Mesodermal cell (in vitro differentiated cells): ENCODE measurements around the gene ETHE1.

Experiments
- H3K27ac ChIP-seq: 2 replicates; pipeline ENCODE4 v1.7.0; 2013; ENCODE audit warnings: mild to moderate bottlenecking, low read depth, low read length, moderate library complexity; ENCODE audit not compliant: severe bottlenecking
- H3K36me3 ChIP-seq: 2 replicates; pipeline ENCODE4 v1.7.1; 2013; ENCODE audit warnings: mild to moderate bottlenecking, low read length, moderate library complexity; ENCODE audit not compliant: control insufficient read depth, insufficient read depth
- H3K4me1 ChIP-seq: one replicate; pipeline ENCODE4 v1.7.1; 2013; ENCODE audit warnings: mild to moderate bottlenecking, low read length; ENCODE audit not compliant: insufficient read depth, control insufficient read depth, poor library complexity, severe bottlenecking
- H3K4me3 ChIP-seq: 2 replicates; pipeline ENCODE4 v1.7.0; 2013; ENCODE audit warnings: low read length, control low read depth, mild to moderate bottlenecking; ENCODE audit not compliant: insufficient read depth, poor library complexity, severe bottlenecking; ENCODE audit errors: extremely low read depth
- H3K9me3 ChIP-seq: 2 replicates; pipeline ENCODE4 v1.7.1; 2013; ENCODE audit warnings: mild to moderate bottlenecking, low read length, moderate library complexity; ENCODE audit not compliant: control insufficient read depth
- WGBS, 2 experiments: methylation state at CpG; one replicate each; pipeline ENCODE4 v1.1.5; 2013; ENCODE audit warnings: missing lambda C conversion rate in 2 of 2; ENCODE audit not compliant: insufficient coverage in 2 of 2; 5-methylcytosine and 5-hydroxymethylcytosine counted together

ETHE1 gene

DNA sequence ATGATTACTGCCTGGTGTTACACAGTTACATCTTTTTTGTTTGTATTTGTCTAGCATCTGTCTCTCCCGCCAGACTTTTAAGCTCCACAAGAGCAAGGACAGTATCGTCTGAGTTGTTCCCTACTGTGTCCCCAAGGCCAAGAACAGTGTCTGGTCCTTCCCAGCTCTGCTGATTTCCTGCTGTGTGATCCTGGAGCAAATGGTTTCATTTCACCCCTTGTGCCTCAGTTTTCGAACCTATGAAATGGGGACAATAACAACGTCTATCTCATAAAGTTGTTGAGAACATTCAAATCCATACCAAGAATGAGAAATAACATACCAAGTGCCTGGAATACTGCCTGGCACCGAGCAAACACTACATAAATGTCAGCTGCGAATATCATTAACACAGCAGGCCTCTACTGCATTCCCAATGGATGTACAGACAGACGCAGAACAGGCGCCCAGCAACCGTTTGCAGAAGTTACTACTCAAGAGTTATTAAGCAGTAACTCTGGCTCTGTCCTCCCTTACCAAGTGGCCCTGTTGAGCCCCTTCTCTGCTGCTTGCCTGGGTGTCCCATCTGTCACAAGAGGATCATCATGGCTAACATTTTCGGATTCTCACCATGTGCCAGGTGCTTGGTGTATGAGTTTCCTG lies 36.9 kb upstream of the ETHE1 start:
- WGBS, 2 experiments: 84 to 86% methylated on average over 9 to 10 of the region's 10 CpGs

DNA sequence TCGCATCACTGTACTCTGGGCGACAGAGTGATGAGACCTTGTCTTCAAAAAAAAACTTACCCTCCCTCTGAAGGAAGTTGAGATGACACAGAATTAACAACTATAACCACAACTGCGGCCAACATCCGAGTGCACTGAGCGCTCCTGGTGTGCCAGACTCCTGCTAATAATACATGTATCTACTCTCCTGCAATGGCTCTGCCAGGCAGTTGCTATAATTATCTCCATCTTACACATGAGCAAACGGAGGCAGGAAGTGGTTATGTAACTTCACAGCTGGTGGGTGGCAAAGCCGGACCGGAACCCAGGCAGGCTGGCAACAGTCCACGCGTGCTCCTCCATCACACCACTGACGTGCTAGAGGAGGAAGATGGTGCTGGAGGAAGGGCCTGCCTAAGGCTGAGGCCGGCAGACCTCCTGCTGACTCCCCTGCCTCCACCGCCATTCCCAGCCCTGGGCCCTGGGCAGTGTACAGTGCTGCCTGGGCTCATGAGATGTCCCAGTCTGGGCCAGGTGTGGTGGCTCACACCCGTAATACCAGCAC lies 35.8 kb upstream of the ETHE1 start:
- Histone ChIP-seq H3K36me3 (peaks cover 35% of the 10 kb centered on the region), H3K4me3 (no peak overlapping the region), H3K4me1 (no peaks in the 10 kb centered on the region), H3K27ac (no peak overlapping the region), H3K9me3 (no peaks in the 10 kb centered on the region)
- 96 to 98% methylated on average over 5 to 13 of the region's 14 CpGs for WGBS, 2 experiments

More for the DNA sequence above, 36.9 kb upstream of the ETHE1 start:
- Histone ChIP-seq H3K27ac (no peak overlapping the region), H3K4me3 (no peak overlapping the region), H3K9me3 (no peaks in the 10 kb centered on the region), H3K36me3 (peaks cover 30% of the 10 kb centered on the region), H3K4me1 (no peaks in the 10 kb centered on the region)

DNA sequence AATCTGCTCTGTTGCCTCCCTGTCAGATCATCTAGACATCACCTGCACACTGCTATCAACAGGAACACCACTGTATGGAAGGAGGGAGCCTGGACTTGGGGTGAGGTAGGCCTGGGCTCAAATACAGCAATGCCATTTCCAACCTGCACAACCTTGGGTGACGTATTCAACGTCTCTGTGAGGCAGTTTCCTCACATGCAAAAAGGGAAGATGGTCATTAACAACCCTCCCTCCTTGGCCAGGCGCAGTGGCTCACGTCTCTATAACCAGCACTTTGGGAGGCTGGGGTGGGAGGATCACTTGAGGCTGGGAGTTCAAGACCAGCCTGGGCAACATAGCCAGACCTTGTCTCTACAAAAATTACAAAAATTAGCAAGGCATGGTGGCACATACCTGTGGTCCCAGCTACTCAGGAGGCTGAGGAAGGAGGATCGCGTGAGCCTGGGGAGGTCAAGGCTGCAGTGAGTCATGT lies 35.3 kb upstream of the ETHE1 start:
- no peaks in the 10 kb centered on the region for H3K9me3 ChIP-seq
- H3K4me3 ChIP-seq: no peak overlapping the region
- H3K4me1 ChIP-seq: no peaks in the 10 kb centered on the region
- H3K27ac ChIP-seq: no peak overlapping the region
- H3K36me3 ChIP-seq: peaks cover 39% of the 10 kb centered on the region
- 86 to 100% methylated on average over 4 to 5 of the region's 6 CpGs for whole genome bisulfite sequencing, 2 experiments

DNA sequence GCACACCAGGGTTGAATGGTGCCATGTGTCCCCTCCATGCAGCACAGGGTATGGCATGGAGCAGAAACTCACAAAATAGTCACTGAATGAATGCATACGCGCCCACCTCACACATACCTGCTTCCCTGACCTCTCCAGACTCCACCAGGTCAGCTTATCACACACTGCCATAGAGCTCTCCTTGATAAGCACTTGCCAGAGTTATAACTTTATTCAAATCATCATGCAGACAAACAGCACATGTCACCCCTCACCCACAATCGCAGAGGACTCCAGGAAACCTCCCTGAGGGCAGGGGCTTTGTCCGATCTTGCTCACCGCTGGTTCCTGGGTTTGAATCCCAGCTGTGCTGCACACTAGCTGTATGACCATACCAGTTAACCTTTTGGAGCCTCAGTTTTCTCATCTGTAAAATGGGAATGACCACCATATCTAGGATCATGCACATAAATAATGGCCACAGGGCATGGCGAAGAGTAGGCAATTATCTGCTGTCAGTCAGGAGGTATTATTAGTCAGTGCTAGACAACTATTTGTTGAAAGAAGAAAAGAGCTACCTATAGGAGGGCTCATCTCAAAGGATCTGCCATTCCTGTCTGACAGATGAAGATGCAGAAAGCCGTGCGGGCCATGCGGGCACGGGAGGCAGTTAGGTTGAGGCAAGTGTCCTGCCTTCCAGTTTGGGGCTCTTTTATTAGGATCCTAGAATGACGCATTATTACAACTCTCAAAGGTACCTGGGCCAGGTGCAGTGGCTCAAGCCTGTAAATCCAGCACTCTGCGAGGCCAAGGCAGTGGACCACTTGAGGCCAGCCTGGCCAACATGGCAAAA lies 34.4 kb upstream of the ETHE1 start:
- Histone ChIP-seq H3K4me3 (no peak overlapping the region), H3K9me3 (no peaks in the 10 kb centered on the region), H3K27ac (no peak overlapping the region), H3K36me3 (peaks cover 40% of the 10 kb centered on the region), H3K4me1 (no peaks in the 10 kb centered on the region)
- WGBS, 2 experiments: 93 to 95% methylated on average over 9 to 12 of the region's 12 CpGs

DNA sequence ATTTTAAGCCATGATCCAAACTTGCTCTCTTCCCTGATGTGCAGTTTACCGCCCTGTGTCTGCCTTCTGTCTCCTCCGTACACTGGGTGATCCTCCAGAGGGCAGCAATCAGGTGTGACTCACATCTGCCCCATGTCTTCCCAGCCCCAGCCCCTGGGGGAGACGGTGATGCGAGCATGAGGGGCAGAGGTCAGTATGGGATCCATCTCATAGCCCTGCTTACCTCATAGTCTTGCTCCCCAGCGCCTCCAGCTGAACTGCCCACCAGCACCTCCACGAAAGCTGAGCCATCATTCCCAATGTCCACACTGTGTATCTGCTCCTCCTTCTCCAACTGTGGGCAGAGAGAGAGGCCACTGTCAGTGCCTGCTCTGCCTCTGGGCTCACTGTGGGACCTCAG lies 33.7 kb upstream of the ETHE1 start:
- Histone ChIP-seq H3K9me3 (no peaks in the 10 kb centered on the region), H3K36me3 (peaks cover 45% of the 10 kb centered on the region), H3K4me1 (no peaks in the 10 kb centered on the region), H3K27ac (no peak overlapping the region), H3K4me3 (no peak overlapping the region)
- 89 to 97% methylated on average over 2 to 4 of the region's 6 CpGs for WGBS, 2 experiments

DNA sequence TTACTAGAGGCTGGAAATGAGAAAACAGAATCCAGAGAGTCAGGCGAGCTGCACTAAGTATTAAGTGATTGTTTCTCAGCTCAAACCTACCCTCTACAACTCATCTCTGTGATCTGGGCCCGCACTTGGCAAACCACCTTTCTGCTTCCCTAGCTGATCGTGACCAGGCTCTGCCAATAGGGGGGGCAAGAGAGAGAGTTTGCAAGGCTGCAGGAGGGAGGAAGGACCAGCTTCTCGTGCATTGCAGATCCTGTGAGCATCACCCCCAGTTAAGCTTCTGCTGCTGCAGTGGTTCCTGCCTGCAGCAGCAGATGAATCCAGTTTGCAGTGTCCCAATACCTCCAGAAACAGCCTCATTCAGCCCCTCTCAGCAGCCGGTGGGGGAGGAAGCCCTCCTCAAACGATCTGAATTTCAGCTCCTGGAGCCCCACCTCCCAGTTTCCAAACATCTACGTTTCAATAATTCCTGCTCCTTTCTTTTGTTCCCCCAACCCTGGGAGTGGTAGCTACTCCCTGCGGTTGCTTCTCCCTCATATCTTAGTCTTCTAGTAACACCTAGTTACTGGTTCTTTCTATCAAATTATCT lies 28.3 kb upstream of the ETHE1 start:
- Histone ChIP-seq H3K4me1 (no peaks in the 10 kb centered on the region), H3K4me3 (no peak overlapping the region), H3K27ac (no peak overlapping the region), H3K9me3 (no peaks in the 10 kb centered on the region), H3K36me3 (peaks cover 70% of the 10 kb centered on the region)
- 29 to 39% methylated on average over 3 to 6 of the region's 8 CpGs for WGBS, 2 experiments

DNA sequence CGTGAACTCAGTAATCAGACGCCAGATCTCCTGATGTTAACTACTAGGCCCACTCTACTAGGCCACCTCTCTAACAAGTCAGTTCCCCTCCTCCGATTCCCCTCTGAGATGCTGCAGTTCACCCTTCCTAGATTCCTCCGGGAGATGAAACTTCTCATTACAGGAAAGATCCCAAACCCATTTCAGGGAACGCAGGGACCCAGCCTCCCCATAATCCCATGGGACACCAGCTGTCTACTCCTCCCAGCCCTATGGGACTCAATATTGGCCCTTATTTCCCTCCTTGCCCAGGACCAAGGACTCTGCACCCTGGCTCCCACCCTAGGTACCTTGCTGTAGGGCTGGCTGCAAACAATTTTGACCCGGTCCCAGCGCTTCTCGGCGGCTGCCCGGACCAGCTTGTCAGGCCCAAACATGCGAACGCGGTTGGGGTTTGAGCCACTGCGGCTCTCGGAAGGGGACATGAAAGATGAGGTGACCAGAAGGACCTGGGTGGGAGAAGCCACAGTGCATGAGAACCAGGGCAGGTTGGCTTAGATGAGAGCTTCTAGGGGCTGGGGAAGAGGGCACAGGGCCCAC lies 27.4 kb upstream of the ETHE1 start:
- H3K36me3 ChIP-seq: peaks cover 74% of the 10 kb centered on the region
- no peaks in the 10 kb centered on the region for H3K9me3 ChIP-seq
- H3K4me1 ChIP-seq: no peaks in the 10 kb centered on the region
- WGBS, 2 experiments: 95 to 96% methylated on average over 15 of the region's 15 CpGs
- H3K27ac ChIP-seq: no peak overlapping the region
- no peak overlapping the region for H3K4me3 ChIP-seq

DNA sequence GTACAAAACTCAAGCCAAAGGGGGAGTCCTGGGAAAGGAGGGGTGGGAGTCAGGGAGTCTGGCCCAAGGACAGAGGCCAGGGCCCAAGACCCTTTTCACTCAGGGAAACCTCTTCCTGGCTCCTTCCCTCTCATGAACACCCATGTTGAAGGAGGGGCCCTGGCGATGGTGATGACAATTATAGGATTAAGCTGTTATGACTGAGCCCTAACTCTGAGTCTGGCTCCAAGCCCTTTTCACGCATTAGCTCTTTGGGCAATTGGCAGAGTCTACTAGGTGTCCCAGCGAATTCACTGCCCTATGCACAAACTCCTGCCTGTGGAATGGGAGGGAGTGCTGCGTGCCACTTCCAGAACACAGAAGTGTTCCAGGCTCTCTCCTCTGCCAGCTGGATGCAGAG lies 26.7 kb upstream of the ETHE1 start:
- Histone ChIP-seq H3K4me3 (no peak overlapping the region), H3K9me3 (no peaks in the 10 kb centered on the region), H3K36me3 (peaks cover 76% of the 10 kb centered on the region), H3K27ac (no peak overlapping the region), H3K4me1 (no peaks in the 10 kb centered on the region)
- WGBS, 2 experiments: 94 to 95% methylated on average over 4 of the region's 4 CpGs

DNA sequence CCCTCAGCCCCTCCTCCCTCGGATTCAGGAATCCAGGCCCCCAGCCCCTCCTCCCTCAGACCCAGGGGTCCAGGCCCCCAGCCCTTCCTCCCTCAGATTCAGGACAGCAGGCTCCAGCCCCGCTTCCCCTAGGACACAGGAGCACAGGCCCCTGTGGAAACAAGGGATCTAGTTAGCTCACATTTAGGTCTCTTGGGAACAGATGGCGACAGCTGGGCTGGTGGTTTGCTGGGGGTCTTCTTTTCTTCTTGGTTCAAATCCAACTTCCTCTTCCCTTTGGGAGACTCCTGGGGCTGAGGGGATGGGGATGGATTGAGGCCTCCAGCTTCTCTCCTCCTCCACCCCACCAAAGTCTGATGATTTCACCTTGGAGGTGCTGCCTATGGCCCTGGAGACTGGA lies 25.6 kb upstream of the ETHE1 start:
- 100% methylated on average over 1 of the region's 3 CpGs for WGBS, 2 experiments
- Histone ChIP-seq H3K4me3 (no peak overlapping the region), H3K9me3 (no peaks in the 10 kb centered on the region), H3K36me3 (peaks cover 72% of the 10 kb centered on the region), H3K27ac (no peak overlapping the region), H3K4me1 (no peaks in the 10 kb centered on the region)

DNA sequence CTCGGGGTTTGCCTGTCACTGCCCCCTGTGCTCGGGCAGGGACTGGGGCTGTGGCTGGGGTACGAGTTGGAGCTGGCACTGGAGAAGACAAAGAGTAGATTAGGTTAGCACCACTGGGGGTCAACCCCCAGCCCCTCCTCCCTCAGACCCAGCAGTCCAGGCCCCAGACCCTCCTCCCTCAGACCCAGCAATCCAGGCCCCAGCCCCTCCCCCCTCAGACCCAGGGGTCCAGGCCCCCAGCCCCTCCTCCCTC lies 25.1 kb upstream of the ETHE1 start:
- no CpG with 5 or more reads among the region's 3 CpGs for WGBS, 2 experiments
- no peaks in the 10 kb centered on the region for H3K4me1 ChIP-seq
- peaks cover 72% of the 10 kb centered on the region for H3K36me3 ChIP-seq
- no peak overlapping the region for H3K4me3 ChIP-seq
- no peaks in the 10 kb centered on the region for H3K9me3 ChIP-seq
- H3K27ac ChIP-seq: no peak overlapping the region
